Activated CD4-positive, alpha-beta T cell treated with anti-CD3 and anti-CD28 coated beads for 48 hours (primary cell): ENCODE results near the gene SDF4.

ENCODE experiments used
- DNase-seq: peaks from one replicate; pipeline ENCODE4 v3.0.0-alpha.2; 2020

The SDF4 gene

GRCh38 chr1:1210726-1211540, 20.9 kb downstream of the SDF4 start:
- DNase-seq = peak; percentile 5

DNA sequence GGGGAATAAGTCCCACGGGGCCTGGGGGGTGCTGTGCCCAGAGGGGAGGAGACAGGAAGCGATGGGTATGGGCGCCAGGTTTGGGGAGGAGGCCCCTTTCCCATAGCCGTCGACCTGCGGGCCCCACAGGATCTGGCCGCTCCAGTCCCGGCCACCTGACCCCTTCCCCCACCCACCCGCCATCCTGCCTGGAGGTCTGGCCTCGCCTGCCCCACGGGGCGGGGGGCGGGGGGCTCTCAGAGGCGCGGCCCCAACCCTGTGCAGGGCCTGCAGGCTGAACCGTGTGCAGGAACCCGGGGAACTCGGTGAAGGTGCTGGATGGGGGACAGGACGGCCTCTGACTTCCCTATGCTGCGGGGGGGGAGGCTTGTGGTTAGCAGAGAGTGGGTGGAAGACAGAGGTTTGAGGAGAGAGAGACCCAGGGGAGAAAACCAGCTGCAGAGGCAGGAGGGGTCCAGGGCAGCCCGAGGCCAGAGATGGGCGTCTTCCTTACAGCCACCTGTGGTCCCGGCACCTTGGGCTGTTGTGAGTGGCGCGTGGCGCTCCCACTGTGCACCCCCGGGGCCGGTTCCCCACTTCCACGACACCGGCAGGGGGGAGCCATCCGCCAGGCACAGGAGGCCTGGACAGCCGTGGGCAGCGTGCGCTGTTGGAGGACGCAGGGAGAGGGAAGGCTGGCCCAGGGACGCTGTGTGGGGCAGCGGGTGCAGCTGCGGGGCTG, 22.9 kb downstream of the SDF4 start:
- DNase-seq = peak; percentile 69

DNA sequence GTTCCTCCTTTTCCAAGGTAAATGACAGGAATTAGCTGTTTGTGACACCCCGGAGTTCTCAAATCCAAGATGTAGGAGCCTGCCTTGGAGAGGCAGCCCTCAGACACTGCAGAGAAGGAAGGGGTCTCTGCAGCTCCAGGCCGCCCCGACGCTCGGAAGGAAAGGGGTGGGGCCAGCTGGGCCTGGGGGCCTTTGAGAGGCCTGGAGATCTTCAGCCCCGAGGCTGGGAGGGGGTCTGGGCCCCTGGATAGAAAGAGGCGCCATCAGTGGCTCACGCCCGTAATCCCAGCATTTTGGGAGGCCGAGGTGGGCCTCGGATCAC, 24.3 kb downstream of the SDF4 start:
- no peak for DNase-seq

DNA sequence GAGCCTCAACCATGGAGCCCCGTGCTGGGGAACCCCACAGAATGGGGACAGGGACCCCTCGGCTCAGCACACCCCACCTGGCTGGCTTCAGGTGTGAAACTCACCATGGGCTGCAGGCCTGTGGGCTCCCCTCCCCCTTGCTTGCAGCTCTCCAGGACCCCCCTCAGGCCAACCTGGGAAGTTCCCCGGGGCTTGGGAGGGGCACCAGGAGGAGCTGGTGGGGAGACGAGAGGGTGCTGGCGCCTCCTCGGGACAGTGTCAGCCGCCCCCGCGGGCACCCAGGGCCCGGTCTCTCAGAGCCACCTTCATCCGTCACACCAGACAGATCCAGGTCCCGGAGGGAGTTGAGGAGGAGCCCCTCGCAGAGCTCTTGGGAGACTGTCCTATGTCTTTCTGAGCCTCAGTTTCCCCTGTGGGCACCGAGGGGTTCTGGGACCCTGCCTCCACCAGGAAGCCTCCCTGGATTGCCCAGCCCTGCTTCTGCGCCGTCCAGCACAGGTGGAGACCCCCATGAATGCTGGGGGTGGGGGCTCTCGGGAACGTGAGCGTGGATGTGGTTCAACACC, 24.8 kb downstream of the SDF4 start:
- no peak for DNase-seq

GRCh38 chr1:1206376-1206965, 25.3 kb downstream of the SDF4 start, which contains the start of gene TNFRSF18:
TSS of gene TNFRSF18 (minus strand) at chr1:1206592. CDS start at chr1:1206571, 21 bp downstream.
- peak; percentile 66 for DNase-seq

DNA sequence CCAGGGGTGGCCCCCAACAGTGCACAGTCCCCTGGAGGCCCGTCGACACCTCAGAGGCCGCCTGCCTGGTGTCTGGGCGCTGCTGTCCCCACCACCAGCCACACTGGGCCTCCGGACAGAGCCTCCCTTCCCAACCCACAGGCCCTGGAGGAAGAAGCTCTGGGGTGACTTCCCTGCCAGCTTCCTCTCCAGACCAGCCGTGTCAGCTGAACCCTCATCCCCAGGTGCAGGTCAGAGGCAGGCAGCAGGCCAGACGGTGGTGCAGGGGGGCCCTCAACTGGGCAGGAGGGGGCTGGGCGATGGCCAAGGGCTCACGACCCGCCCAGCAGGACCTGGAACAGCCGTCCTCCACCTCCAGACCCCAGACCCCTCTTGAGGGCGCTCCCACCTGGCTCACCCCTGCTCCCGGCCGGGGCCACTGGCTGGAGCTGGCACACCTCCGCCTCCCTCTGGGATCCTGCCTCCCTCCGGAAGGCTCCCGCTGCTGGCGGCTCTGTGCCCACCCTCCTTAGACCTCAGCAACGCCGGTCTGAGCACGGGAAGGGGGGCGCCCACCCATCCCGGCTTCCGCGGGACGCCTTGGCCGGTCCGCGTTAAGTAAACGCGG, 25.9 kb downstream of the SDF4 start:
- peak; percentile 21 for DNase-seq

DNA sequence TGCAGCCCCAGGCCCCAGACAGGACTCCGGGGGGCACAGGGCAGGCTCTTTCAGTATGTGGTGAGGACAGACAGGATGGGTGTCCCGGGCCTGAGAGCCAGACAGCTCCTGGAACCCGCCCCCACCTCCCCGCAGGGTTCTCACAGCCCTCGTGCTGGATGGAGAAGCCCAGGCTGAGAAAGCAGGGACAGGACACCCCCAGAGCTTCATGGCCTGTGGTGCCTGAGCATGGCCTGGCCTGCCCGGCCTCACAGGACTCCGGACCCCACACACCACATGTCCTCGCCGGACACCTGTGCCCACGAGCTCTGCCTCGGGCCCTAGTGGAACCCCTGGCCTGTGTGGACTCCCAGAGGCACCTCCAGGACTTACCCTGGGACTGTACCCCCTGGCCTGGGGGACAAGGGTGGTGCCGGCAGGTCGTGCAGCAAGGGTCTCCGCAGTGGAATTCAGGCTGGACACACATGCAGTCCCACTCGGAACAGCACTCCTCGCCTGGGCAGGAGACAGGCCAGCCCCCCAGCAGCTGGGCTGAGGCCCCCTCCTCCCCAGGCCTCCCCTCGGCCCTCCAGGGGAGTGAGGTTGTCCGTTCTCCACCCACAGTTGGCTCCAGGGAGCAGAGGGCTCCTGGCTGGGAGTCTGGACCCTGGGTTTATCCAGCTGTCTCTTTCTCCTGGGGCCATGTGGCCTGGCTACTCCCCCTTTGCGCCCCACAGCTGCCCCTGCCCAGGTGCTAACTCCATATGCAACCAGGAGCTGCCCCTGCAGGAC, 26.6 kb downstream of the SDF4 start:
- DNase-seq = peak; percentile 23

GRCh38 chr1:1204425-1204920, 27.3 kb downstream of the SDF4 start:
- DNase-seq = peak; percentile 3

DNA sequence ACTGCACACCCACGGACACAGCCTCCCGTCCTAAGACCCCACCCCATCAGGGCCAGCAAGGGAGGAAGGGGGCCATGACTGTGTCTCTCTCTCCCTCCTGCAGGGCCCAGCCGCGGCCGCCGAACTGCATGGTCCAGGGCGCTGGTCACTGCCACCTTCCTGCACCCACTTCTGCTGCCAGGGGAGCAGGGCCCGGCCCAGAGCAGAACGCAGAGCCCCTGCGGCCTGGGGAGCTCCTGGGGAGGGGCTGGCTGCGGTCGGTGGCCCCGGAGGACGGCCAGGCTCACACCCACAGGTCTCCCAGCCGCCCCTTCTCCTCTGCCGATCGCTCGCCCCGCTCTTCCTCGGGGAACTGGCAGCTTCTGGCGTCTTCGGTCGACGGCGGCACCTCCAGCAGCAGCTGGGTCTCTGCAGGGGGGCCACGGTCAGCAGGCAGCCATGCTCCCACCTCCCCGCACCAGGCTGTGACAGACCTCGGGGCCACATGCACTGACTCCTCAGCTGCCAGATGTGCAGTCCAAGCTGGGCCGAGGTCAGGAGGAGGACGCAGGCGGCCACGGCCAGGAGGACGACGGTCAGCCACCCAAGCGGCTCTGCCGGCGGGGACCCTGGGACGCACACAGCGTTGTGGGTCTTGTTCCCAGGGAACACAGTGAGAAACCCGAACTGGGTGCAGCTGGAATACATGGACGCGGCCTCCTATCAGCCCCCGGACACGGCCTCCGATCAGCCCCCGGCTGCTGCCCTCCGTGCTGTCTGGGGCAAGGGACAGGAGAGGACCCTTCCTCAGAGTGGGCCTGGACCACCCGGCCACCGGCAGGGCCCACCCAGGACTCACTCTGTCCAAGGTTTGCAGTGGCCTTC, 28.0 kb downstream of the SDF4 start:
- peak; percentile 3 for DNase-seq

DNA sequence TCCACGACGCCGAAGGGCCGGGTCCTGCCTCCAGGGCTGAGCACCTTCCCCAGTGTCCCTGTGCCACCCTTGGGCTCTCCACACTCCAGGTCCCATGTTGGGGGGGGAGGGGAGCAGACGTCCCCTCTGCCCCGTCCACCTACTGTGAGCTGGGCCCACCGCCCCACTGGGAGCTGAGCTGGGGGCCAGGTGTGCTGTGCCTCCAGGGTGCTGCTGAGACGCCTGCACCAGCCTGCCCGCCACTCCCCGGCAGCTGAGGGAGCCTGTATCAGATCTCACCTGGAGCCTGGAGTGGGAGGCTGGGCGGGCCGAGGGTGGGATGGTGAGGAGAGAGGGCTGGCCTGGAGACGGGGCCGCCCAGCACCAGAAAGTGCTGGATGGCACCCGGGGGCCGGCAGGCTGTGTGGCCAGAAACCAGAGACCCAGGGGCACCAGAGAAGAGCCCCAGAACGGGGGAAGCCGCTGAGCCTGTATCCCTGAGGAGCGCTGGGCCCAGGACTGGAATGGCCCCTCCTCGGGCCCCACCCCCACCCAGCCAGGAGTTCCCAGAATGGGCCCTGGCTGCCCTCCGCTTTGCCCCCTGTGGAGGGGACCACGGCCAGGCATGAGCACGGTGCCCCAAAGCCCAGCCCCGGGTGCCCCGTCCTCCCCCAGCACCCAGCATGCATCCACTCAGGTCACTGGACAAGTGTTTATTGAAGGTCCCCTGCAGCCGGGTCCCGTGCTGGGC, 28.8 kb downstream of the SDF4 start:
- peak; percentile 6 for DNase-seq

- DNase-seq = peak; percentile 88
These were observed 30.7 kb downstream of the SDF4 start for GRCh38 chr1:1200876-1201810.

GRCh38 chr1:1199961-1200875, 31.6 kb downstream of the SDF4 start:
- DNase-seq = no peak

GRCh38 chr1:1199141-1199960, 32.5 kb downstream of the SDF4 start:
- peak; percentile 3 for DNase-seq

DNA sequence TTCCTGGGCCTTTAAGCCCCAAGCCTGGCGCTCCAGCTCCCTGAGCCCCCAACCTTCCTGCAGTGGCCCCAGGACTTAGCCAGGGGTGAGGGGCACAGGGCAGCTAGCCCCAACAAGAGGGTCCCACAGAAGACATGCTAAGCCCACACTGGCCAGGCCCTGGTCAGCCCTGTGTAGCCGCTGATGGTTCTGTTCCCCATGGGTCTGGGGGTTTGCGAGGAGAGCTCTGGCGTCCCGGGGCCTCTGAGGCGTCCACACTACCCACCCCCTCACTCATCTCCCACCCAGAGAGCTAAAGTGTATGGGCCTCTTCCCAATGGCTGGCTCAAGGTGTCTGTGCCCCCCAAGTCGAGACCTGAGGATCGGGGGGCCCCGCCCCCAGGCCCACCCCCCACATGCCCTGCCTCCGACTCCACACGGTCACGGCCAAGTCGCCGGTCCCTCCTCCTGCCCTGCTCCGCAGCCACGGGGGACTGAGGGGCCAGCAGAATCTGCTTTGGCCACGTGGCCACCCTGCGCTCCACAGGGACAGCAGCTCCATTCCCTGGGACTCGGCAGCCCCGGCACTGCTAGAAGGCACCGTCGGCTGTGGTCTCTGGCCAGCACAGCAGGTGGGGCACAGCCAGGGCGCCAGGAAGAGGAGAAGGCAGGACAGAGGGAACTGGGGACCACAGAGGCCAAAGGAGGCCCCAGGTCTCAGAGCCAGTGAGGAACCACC, 33.2 kb downstream of the SDF4 start:
- no peak for DNase-seq

- DNase-seq = peak; percentile 3
These were observed 34.0 kb downstream of the SDF4 start for GRCh38 chr1:1197551-1198422.

DNA sequence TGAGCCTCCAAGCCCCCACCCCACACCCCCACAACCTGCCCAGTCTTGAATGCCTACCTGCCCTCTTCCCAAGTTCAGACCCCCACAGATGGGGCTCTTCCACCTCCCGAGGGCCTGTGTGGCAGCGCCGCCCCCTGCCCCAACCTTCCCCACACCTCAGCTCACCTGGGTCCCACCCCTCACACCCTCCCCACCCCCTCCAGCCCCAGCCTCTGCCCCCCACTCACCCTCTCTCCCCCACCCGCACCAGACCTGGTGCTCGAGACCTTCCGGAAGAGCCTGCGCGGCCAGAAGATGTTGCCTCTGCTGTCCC, 34.7 kb downstream of the SDF4 start:
- no peak for DNase-seq
